ENCODE results near the gene NOL9.

NOL9 gene

DNA sequence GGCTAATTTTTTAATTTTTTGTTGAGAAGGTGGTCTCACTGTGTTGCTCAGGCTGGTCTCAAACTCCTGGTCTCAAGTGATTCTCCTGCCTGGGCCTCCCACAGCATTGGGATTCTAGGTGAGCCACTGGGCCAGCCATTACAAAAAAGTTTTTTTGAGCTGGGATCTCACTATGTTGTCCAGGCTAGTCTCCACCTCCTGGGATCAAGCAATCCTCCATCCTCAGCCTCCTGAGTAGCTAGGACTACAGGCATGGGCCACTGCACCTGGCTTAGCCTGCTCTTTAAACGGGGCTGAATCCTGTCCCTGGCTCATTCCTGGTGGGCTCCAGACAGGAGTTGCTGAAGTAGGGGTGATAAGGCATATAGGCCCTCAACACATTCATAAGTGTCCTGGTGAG, 3.3 kb upstream of the NOL9 start:
- TF ChIP-seq, protein P1, sequence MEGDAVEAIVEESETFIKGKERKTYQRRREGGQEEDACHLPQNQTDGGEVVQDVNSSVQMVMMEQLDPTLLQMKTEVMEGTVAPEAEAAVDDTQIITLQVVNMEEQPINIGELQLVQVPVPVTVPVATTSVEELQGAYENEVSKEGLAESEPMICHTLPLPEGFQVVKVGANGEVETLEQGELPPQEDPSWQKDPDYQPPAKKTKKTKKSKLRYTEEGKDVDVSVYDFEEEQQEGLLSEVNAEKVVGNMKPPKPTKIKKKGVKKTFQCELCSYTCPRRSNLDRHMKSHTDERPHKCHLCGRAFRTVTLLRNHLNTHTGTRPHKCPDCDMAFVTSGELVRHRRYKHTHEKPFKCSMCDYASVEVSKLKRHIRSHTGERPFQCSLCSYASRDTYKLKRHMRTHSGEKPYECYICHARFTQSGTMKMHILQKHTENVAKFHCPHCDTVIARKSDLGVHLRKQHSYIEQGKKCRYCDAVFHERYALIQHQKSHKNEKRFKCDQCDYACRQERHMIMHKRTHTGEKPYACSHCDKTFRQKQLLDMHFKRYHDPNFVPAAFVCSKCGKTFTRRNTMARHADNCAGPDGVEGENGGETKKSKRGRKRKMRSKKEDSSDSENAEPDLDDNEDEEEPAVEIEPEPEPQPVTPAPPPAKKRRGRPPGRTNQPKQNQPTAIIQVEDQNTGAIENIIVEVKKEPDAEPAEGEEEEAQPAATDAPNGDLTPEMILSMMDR (conservative IDR thresholded peaks at IDR 0.05): no peak
- no peak for TF ChIP-seq ZFX (IDR thresholded peaks at IDR 0.05)
- no peak overlapping the region for H3K27ac ChIP-seq

DNA sequence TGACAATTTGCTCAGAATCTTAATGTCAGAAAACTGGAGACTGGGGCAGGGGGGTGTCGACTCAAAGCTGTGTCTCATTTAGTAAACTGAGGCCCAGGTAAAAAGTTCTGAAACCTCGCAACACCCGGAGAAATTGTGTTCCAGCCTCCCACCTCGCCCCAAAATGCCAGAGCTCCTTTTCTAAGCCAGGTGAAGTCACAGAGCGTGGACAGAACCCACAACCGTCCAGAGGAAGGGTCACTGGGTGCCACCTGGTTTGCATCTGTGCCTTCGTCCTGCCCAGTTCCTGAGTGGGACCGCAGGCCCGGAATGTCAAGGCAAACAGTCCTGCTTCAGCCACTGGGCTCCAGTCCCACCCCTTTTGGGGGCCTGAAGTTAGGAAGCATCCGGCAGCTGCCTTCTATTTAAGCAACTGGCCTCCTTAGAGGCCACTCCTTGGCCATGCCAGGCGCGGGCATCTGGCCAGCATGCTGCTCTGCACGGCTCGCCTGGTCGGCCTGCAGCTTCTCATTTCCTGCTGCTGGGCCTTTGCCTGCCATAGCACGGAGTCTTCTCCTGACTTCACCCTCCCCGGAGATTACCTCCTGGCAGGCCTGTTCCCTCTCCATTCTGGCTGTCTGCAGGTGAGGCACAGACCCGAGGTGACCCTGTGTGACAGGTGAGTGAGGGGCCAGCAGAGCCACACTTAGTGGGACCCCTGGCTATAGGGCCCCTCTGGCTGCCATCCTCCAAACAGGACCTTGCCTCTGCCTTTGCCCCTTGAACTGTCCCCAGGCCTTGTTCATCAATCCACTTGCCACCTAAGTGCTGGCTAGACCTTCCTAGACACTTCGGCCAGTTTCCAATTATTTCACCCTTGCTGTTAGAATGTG, 830 bp upstream of the NOL9 start, which contains the start of gene TAS1R1:
Gene TAS1R1, plus strand, starts transcription at position 401 of the 872 bp plus-strand sequence. Its CDS starts 67 bp downstream, at position 468.
- H3K27ac ChIP-seq: peak within 1 kb of the TSS; percentile 86
- no peak for TF ChIP-seq ZFX (IDR thresholded peaks at IDR 0.05)
- TF ChIP-seq, protein P1 (conservative IDR thresholded peaks at IDR 0.05): no peak

DNA sequence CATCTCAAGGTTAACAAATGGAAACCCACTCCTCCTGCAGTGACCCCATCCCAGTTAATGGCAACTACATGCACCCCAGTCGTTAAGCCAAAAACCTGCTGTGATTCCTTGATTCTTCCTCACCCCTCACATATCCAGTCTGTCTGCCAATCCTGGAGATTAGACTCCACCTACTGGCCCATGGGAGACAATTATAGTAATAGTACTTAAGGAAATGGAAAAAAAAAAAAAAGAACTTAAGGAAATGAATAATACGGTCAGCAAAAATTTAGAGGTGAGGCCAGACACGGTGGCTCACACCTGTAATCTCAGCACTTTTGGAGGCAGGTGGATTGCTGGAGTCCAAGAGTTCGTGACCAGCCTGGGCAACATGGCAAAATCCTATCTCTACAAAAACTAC, 7.0 kb downstream of the NOL9 start:
- TF ChIP-seq ZFX (IDR thresholded peaks at IDR 0.05): no peak
- TF ChIP-seq, protein P1 (conservative IDR thresholded peaks at IDR 0.05): no peak
- H3K27ac ChIP-seq: no peak overlapping the region

DNA sequence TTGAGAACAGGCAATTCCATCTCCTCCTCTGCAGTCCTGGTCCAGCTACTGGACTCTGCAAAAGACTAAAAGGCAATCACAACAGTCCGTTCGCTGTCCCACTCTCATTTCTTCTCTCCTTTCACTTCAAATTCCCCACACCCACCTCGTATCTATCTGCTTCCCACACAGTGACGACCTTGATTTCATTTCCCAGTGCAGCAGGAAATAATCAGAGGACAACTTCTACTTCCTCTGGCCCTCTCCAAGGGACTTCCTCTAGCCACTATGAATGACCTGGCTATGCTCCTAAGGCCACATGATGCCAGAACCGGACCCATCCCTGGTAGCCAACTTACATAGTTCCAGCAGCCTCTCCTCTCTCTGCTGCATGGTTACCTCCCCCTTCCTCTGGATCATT, 8.0 kb downstream of the NOL9 start:
- H3K27ac ChIP-seq: no peak overlapping the region
- no peak for TF ChIP-seq ZFX (IDR thresholded peaks at IDR 0.05)
- TF ChIP-seq, protein P1 (conservative IDR thresholded peaks at IDR 0.05): no peak

DNA sequence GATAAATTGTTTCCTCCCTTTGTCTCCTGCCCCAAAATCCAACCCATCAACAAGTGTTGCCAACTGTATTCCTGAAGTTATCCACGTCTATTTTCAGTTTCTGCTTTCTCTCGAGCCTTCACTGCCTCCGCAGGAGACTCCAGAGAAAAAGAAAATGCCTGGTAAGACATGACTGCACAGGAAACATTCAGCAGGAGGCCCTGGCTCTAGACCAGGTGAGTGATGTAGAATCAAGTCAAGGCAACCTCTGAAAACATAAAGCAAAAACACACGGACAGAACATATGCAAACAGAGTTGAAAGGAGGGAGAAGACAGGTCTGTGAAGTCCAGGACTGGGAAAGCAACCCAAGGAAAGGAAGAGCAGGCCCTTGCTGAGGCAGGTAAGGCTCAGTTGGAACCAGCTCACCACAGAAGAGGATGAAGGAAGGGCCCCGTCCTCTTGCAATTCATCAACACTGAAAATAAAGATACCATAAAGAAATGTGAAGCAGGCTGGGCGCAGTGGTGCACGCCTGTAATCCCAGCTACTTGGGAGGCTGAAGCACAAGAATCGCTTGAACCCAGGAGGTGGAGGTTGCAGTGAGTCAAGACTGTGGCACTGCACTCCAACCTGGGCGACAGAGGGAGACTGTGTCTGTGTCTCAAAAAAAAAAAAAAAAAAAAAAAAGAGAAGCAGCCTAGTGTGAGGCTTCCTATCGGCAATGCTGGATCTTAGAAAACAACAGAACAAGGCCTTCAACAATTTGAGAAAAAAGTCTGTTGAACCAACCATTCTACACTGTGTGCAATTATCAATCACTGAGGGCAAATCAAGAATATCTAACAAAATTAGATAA, 8.8 kb downstream of the NOL9 start:
- H3K27ac ChIP-seq: no peak overlapping the region
- TF ChIP-seq, protein P1 (conservative IDR thresholded peaks at IDR 0.05): no peak
- no peak for TF ChIP-seq ZFX (IDR thresholded peaks at IDR 0.05)

DNA sequence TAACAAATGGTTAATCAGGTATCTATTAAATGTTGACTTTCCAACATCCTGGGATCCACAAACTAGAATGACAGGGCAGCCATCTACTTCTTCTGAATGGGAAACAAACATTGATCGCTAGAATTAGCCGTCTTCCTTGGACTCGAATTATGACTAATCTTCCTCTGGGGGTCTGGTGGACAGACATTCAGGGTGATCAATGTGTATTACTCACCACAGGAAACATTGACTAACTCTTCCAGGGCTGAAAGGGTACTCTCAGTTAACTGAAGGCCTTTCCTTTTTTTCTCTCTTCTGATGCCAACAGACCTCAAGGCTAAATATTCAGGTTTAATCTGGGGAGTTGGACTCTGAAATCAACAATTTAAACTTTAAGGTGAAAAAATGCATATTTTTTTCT, 9.5 kb downstream of the NOL9 start:
- no peak for TF ChIP-seq ZFX (IDR thresholded peaks at IDR 0.05)
- TF ChIP-seq, protein P1 (conservative IDR thresholded peaks at IDR 0.05): no peak
- H3K27ac ChIP-seq: no peak overlapping the region

DNA sequence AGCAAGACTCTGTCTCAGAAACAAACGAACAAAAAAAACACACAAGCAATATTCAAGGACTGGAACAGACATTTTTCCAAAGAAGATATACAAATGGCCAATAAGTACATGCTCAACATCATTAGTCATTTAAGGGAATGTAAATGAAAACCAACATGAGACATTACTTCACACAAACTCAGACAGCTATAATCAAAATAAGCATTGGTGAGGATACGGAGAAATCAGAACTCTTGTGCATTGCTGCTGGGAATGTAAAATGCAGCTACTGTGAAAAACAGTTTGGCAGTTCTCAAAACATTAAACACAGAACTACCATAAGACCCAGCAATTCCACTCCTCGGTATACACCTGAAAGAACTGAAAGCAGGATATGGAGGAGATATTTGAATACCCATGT, 15.4 kb downstream of the NOL9 start:
- H3K27ac ChIP-seq: no peak overlapping the region
- no peak for TF ChIP-seq ZFX (IDR thresholded peaks at IDR 0.05)
- TF ChIP-seq, protein P1 (conservative IDR thresholded peaks at IDR 0.05): no peak
